ENCODE results near the gene LIN7C.

LIN7C gene

DNA sequence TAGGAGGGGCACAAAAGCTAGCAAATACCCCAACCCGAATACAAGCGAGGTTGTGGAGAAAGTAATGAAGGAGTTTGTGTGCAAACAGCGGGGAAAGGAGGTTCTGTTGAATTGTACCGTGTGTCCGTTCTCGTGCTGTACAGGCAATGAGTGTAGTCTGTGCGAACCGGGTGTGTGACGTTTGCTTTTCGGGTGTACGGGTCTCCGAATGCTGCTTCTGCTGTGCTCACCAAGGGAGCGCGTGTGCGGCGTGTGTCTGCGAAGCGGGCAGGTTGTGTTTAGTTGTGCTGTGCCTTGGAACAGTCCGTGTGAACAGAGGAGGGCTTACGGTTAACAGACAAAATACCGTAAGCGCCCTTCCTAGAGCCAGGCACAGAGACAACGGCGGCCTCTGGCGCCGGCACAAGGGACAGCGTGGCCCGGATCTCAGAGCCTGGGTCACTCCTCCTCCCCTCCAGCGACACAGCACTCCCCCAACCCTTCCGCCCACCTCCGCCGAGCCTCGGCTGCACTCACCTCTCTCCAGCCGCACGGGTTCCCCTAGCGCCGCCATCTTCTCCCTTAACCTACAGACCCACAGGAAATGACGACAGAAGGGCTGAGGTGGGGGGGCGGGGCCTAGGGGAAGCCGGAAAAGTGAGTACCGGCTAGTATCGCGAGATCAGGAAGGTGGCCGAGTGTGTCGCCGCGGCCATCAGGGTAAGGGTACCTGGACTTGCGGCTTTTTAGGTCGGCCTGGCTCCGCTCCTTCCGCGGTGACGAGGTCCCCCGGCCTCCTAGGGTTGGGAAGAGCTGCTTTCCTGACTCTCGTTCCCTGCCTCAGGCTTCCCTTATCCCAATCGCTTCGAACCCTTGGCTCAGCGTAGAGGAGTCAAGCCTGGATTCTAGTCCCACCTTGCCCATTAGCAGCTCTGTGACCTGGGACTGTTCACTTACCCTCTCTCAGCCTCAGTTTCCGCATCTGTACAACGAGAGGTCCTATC lies at the start of gene LIN7C:
LIN7C (minus strand) TSS at position 570 of the 983 bp plus-strand sequence; CDS start at position 553, 17 bp downstream.
- Mint-ChIP-seq H3K9me3 (no peaks in the 10 kb centered on the region), H3K4me1 (peaks cover 50% of the 10 kb centered on the region), H3K27ac (peak within 1 kb of the TSS; percentile 89), H3K4me3 (peak within 1 kb of the TSS; percentile 95), H3K36me3 (ENCODE audit: low read depth) (peaks cover 7% of the 10 kb centered on the region), H3K27me3 (no peaks in the 10 kb centered on the region)
- DNase-seq (peak; percentile 91), ATAC-seq (peak; percentile 94)

GRCh38 chr11:27555264-27555663 lies 48.7 kb upstream of the LIN7C start:
- H3K9me3 Mint-ChIP-seq = no peaks in the 10 kb centered on the region
- no peaks in the 10 kb centered on the region for H3K27me3 Mint-ChIP-seq
- H3K4me1 Mint-ChIP-seq = no peaks in the 10 kb centered on the region
- H3K4me3 Mint-ChIP-seq = no peak overlapping the region
- no peak for DNase-seq
- H3K27ac Mint-ChIP-seq = no peak overlapping the region
- no peak for ATAC-seq
- no peaks in the 10 kb centered on the region for H3K36me3 Mint-ChIP-seq (ENCODE audit: low read depth)

- Mint-ChIP-seq H3K27me3 (no peaks in the 10 kb centered on the region), H3K27ac (no peak overlapping the region), H3K36me3 (ENCODE audit: low read depth) (no peaks in the 10 kb centered on the region), H3K4me1 (no peaks in the 10 kb centered on the region), H3K4me3 (no peak overlapping the region), H3K9me3 (no peaks in the 10 kb centered on the region)
- DNase-seq (no peak), ATAC-seq (no peak)
Observed at GRCh38 chr11:27553186-27553585, 46.6 kb upstream of the LIN7C start.

- Mint-ChIP-seq H3K4me1 (no peaks in the 10 kb centered on the region), H3K27me3 (no peaks in the 10 kb centered on the region), H3K27ac (no peak overlapping the region), H3K9me3 (no peaks in the 10 kb centered on the region), H3K4me3 (no peak overlapping the region), H3K36me3 (ENCODE audit: low read depth) (no peaks in the 10 kb centered on the region)
- ATAC-seq (no peak), DNase-seq (no peak)
Observed at GRCh38 chr11:27552341-27552740, 45.8 kb upstream of the LIN7C start.

DNA sequence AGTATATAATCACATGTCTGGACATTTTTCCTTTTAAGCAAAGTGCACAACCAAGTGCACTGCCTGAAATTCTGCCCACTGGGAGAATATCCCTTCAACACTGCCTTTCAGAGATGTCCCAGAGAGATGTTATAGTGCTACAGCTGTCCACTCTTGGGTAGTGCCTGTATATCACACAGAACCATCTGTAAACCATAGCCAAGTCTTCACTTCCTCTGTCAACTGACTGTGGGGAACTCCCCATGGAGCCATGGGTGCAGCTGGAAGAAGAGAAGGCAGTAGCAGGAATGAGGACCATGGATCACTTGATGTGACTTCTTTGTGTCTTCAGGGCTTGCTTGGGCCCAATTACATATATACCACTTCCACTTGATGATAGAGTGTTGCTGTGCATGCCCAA lies 44.6 kb upstream of the LIN7C start:
- no peak for DNase-seq
- Mint-ChIP-seq H3K27me3 (no peaks in the 10 kb centered on the region), H3K36me3 (ENCODE audit: low read depth) (no peaks in the 10 kb centered on the region), H3K4me1 (no peaks in the 10 kb centered on the region), H3K9me3 (no peaks in the 10 kb centered on the region), H3K4me3 (no peak overlapping the region), H3K27ac (no peak overlapping the region)
- ATAC-seq = no peak

DNA sequence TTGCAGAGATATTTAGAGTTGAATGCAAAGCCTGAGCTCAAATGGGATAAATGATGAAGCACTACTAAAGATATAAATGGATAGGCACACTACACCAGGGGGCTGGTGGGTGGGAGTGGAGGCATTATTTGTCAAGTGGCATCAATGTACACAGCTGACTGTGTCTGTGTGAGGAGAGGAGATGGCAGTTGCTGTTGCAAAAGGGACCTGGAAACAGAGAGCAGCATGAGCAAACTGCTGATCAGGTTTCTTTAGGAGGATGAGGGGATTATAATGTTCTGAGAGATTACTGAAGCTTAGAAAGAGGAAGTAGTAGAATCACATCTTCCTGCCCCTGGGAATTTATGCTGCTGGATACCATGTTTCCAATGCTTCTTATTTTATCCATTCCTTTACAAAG lies 39.4 kb upstream of the LIN7C start:
- ATAC-seq = no peak
- H3K27me3 Mint-ChIP-seq = no peaks in the 10 kb centered on the region
- no peaks in the 10 kb centered on the region for H3K4me1 Mint-ChIP-seq
- H3K36me3 Mint-ChIP-seq (ENCODE audit: low read depth) = peaks cover 3% of the 10 kb centered on the region
- DNase-seq = no peak
- no peak overlapping the region for H3K4me3 Mint-ChIP-seq
- H3K9me3 Mint-ChIP-seq = no peaks in the 10 kb centered on the region
- H3K27ac Mint-ChIP-seq = no peak overlapping the region

- no peak for ATAC-seq
- H3K36me3 Mint-ChIP-seq (ENCODE audit: low read depth) = peaks cover 3% of the 10 kb centered on the region
- H3K27me3 Mint-ChIP-seq = no peaks in the 10 kb centered on the region
- H3K27ac Mint-ChIP-seq = no peak overlapping the region
- DNase-seq = no peak
- H3K4me3 Mint-ChIP-seq = no peak overlapping the region
- no peaks in the 10 kb centered on the region for H3K4me1 Mint-ChIP-seq
- no peaks in the 10 kb centered on the region for H3K9me3 Mint-ChIP-seq
Observed at GRCh38 chr11:27545035-27545434, 38.5 kb upstream of the LIN7C start.

- no peak overlapping the region for H3K27ac Mint-ChIP-seq
Observed at GRCh38 chr11:27541790-27542189, 35.2 kb upstream of the LIN7C start.

DNA sequence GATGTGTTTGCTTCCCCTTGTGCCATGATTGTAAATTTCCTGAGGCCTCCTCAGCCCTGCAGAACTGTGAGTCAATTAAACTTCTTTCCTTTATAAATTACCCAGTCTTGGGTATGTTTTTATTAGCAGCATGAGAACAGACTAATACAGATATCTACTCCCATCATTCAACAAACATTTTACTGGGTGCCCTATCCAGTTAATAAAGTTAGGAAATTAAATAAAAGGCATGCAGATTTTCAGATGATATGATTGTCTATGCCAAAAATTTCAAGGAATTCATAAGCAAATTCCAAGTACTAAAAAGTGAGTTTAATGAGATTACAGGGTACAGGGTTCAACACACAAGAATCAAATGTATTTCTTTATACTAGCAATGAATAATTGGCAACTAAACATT lies 33.5 kb upstream of the LIN7C start:
- peaks cover 4% of the 10 kb centered on the region for H3K36me3 Mint-ChIP-seq (ENCODE audit: low read depth)
- DNase-seq = no peak
- H3K9me3 Mint-ChIP-seq = no peaks in the 10 kb centered on the region
- no peaks in the 10 kb centered on the region for H3K4me1 Mint-ChIP-seq
- no peak overlapping the region for H3K27ac Mint-ChIP-seq
- no peak overlapping the region for H3K4me3 Mint-ChIP-seq
- ATAC-seq = no peak
- H3K27me3 Mint-ChIP-seq = no peaks in the 10 kb centered on the region

More at GRCh38 chr11:27541790-27542189, 35.2 kb upstream of the LIN7C start:
- Mint-ChIP-seq H3K27me3 (no peaks in the 10 kb centered on the region), H3K36me3 (ENCODE audit: low read depth) (peaks cover 4% of the 10 kb centered on the region), H3K9me3 (no peaks in the 10 kb centered on the region), H3K4me3 (no peak overlapping the region), H3K4me1 (no peaks in the 10 kb centered on the region)
- ATAC-seq = no peak
- DNase-seq = no peak

GRCh38 chr11:27535103-27535502 lies 28.5 kb upstream of the LIN7C start:
- H3K27ac Mint-ChIP-seq = no peak overlapping the region
- ATAC-seq = no peak
- peaks cover 2% of the 10 kb centered on the region for H3K4me1 Mint-ChIP-seq
- H3K9me3 Mint-ChIP-seq = no peaks in the 10 kb centered on the region
- peaks cover 1% of the 10 kb centered on the region for H3K36me3 Mint-ChIP-seq (ENCODE audit: low read depth)
- DNase-seq = no peak
- no peak overlapping the region for H3K4me3 Mint-ChIP-seq
- H3K27me3 Mint-ChIP-seq = no peaks in the 10 kb centered on the region

GRCh38 chr11:27532652-27533325 lies 26.2 kb upstream of the LIN7C start:
- Mint-ChIP-seq H3K27me3 (no peaks in the 10 kb centered on the region), H3K4me1 (peaks cover 2% of the 10 kb centered on the region), H3K27ac (no peak overlapping the region), H3K36me3 (ENCODE audit: low read depth) (no peaks in the 10 kb centered on the region), H3K9me3 (no peaks in the 10 kb centered on the region), H3K4me3 (no peak overlapping the region)
- DNase-seq = no peak
- ATAC-seq = no peak

DNA sequence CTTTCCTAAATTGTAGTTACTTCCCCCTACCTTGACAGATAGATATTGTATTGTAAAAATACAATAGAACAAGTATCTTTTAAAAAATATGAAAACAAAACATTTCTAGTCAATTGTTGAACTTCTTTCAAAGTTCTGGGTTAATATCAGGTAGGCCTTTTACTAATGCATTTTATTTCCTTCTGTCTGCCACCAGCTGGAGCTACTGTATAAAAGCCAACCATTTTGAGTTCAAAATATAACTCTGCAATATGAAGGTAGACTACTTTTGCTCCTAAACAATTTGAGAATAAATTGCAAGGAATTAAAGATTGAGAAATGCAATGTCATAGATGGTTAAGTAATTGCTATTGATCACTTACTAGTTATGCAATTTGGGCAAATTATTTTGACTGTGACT lies 22.1 kb upstream of the LIN7C start:
- no peaks in the 10 kb centered on the region for H3K9me3 Mint-ChIP-seq
- no peak for ATAC-seq
- H3K36me3 Mint-ChIP-seq (ENCODE audit: low read depth) = no peaks in the 10 kb centered on the region
- H3K4me1 Mint-ChIP-seq = peaks cover 2% of the 10 kb centered on the region
- no peak overlapping the region for H3K27ac Mint-ChIP-seq
- DNase-seq = no peak
- no peaks in the 10 kb centered on the region for H3K27me3 Mint-ChIP-seq
- H3K4me3 Mint-ChIP-seq = no peak overlapping the region

GRCh38 chr11:27526535-27526934 lies 20.0 kb upstream of the LIN7C start:
- ATAC-seq (no peak), DNase-seq (no peak)
- Mint-ChIP-seq H3K4me1 (no peaks in the 10 kb centered on the region), H3K27ac (no peak overlapping the region), H3K9me3 (no peaks in the 10 kb centered on the region), H3K4me3 (no peak overlapping the region), H3K27me3 (no peaks in the 10 kb centered on the region), H3K36me3 (ENCODE audit: low read depth) (no peaks in the 10 kb centered on the region)

- Mint-ChIP-seq H3K27me3 (no peaks in the 10 kb centered on the region), H3K36me3 (ENCODE audit: low read depth) (no peaks in the 10 kb centered on the region), H3K4me1 (no peaks in the 10 kb centered on the region), H3K9me3 (no peaks in the 10 kb centered on the region), H3K27ac (no peak overlapping the region), H3K4me3 (no peak overlapping the region)
- DNase-seq (no peak), ATAC-seq (no peak)
Observed at GRCh38 chr11:27525824-27526516, 19.4 kb upstream of the LIN7C start.
